Measurements from ENCODE around the gene PLXNA1.

DNA sequence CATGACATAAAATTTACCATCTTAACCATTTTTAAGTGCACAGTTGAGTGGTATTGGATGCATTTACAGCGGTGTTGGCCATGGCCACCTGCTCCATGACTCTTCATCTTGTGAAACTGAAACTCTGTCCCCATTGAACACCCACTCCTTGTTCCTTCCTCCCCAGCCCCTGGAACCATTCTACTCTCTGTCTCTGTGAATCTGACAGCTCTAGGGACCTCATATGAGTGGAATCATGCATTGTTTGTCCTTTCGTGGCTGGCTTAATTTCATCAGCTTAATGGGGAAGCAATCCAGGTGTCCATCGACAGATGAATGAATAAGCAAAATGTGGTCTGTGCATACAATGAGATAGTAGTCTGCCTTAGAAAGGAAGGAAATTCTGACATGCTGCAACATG is 42.5 kb downstream of the PLXNA1 start:
- TF ChIP-seq, protein P1, sequence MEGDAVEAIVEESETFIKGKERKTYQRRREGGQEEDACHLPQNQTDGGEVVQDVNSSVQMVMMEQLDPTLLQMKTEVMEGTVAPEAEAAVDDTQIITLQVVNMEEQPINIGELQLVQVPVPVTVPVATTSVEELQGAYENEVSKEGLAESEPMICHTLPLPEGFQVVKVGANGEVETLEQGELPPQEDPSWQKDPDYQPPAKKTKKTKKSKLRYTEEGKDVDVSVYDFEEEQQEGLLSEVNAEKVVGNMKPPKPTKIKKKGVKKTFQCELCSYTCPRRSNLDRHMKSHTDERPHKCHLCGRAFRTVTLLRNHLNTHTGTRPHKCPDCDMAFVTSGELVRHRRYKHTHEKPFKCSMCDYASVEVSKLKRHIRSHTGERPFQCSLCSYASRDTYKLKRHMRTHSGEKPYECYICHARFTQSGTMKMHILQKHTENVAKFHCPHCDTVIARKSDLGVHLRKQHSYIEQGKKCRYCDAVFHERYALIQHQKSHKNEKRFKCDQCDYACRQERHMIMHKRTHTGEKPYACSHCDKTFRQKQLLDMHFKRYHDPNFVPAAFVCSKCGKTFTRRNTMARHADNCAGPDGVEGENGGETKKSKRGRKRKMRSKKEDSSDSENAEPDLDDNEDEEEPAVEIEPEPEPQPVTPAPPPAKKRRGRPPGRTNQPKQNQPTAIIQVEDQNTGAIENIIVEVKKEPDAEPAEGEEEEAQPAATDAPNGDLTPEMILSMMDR (IDR thresholded peaks at IDR 0.05), result no peak
- no peak for TF ChIP-seq ZFX (IDR thresholded peaks at IDR 0.05; ENCODE audit: borderline replicate concordance)

Measured in 22Rv1 (cell line).